ENCODE data around the gene DCLK1. TPM values are rescaled to one million over a fixed set of nuclear protein-coding genes. Genes with fewer than 3 reads are reported as not detected.

Gene DCLK1
- total and polyA plus RNA-seq, 5 donors from 2014 or later, result not detected

- peaks cover 8% of the 10 kb centered on the region for H3K27me3 Mint-ChIP-seq
- no peaks in the 10 kb centered on the region for H3K36me3 ChIP-seq (ENCODE audit: control insufficient read depth, insufficient read depth, low read length)
- ATAC-seq (ENCODE audit: low read depth in 2 of 2), result no peak
- no peaks in the 10 kb centered on the region for H3K36me3 Mint-ChIP-seq
- no peak overlapping the region for H3K4me3 ChIP-seq (ENCODE audit: low read depth, low read length)
- H3K4me3 Mint-ChIP-seq, result no peak overlapping the region
- H3K4me1 Mint-ChIP-seq, result no peaks in the 10 kb centered on the region
- H3K27me3 ChIP-seq (ENCODE audit: control insufficient read depth, insufficient read depth, low read length), result peaks cover 4% of the 10 kb centered on the region
- no peak for DNase-seq
- no peak overlapping the region for H3K27ac ChIP-seq (ENCODE audit: insufficient read depth, low read length, poor library complexity, severe bottlenecking)
- H3K4me1 ChIP-seq (ENCODE audit: control insufficient read depth, insufficient read depth, low read length, poor library complexity, severe bottlenecking), result no peaks in the 10 kb centered on the region
- no peak overlapping the region for H3K27ac Mint-ChIP-seq
- H3K9me3 ChIP-seq (ENCODE audit: control insufficient read depth in 2 of 2, low read length in 2 of 2), result no peaks in the 10 kb centered on the region
- peaks cover 0 to 5% (median 0%) of the 10 kb centered on the region in 7 donors for H3K9me3 Mint-ChIP-seq
Observed at GRCh38 chr13:36130193-36130551, 1.0 kb downstream of the DCLK1 start.

DNA sequence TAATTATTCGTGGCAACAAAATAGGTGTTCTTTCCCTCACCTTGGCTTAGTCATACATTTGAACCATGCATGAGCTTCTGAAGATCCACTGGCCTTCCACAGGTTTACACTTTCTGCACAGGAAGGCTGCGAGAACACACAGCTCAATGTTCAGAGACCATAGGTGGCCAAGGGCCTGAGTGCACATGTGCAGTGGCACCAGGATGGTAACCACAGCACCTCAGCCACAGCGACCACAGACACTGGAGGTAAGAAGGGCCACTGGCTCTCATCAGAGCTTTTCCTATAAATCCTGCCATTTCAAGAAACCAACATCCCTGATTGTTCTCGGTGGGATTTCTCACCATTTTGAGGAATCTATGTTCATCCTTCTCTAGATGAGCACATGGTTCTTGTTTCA, 1.6 kb downstream of the DCLK1 start:
- Mint-ChIP-seq H3K27me3 (peaks cover 8% of the 10 kb centered on the region), H3K4me3 (no peak overlapping the region), H3K36me3 (no peaks in the 10 kb centered on the region), H3K27ac (no peak overlapping the region), H3K4me1 (no peaks in the 10 kb centered on the region), H3K9me3 (peaks cover 0 to 5% (median 0%) of the 10 kb centered on the region in 7 donors)
- Histone ChIP-seq H3K9me3 (ENCODE audit: control insufficient read depth in 2 of 2, low read length in 2 of 2) (no peaks in the 10 kb centered on the region), H3K36me3 (ENCODE audit: control insufficient read depth, insufficient read depth, low read length) (no peaks in the 10 kb centered on the region), H3K27me3 (ENCODE audit: control insufficient read depth, insufficient read depth, low read length) (peaks cover 4% of the 10 kb centered on the region), H3K4me1 (ENCODE audit: control insufficient read depth, insufficient read depth, low read length, poor library complexity, severe bottlenecking) (no peaks in the 10 kb centered on the region), H3K27ac (ENCODE audit: insufficient read depth, low read length, poor library complexity, severe bottlenecking) (no peak overlapping the region), H3K4me3 (ENCODE audit: low read depth, low read length) (no peak overlapping the region)
- no peak for DNase-seq
- no peak for ATAC-seq (ENCODE audit: low read depth in 2 of 2)

DNA sequence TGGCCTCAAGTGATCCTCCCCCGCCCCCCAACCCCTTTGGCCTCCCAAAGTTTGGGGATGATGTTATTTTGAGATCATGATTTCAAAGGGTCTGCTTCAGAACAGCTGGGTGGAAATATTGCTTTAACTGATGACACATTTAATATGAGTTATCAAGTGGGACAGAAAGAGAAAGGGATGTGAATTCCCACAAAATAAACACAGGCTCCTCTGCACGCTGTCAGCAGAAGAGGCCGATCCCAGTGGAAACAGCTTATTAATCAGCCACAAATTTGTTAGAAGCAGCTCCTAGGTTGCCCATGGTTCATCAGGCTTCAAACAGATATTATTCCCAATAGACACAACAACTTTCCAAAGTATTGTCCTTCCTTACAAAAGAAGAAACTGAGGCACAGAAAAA, 4.7 kb downstream of the DCLK1 start:
- H3K36me3 Mint-ChIP-seq, result no peaks in the 10 kb centered on the region
- no peaks in the 10 kb centered on the region for H3K9me3 ChIP-seq (ENCODE audit: control insufficient read depth in 2 of 2, low read length in 2 of 2)
- peaks cover 0 to 2% (median 0%) of the 10 kb centered on the region in 7 donors for H3K9me3 Mint-ChIP-seq
- H3K4me1 ChIP-seq (ENCODE audit: control insufficient read depth, insufficient read depth, low read length, poor library complexity, severe bottlenecking), result no peaks in the 10 kb centered on the region
- DNase-seq (no peak), ATAC-seq (ENCODE audit: low read depth in 2 of 2) (no peak)
- no peaks in the 10 kb centered on the region for H3K4me1 Mint-ChIP-seq
- H3K4me3 Mint-ChIP-seq, result no peak overlapping the region
- no peak overlapping the region for H3K4me3 ChIP-seq (ENCODE audit: low read depth, low read length)
- H3K36me3 ChIP-seq (ENCODE audit: control insufficient read depth, insufficient read depth, low read length), result no peaks in the 10 kb centered on the region
- H3K27me3 ChIP-seq (ENCODE audit: control insufficient read depth, insufficient read depth, low read length), result peaks cover 4% of the 10 kb centered on the region
- H3K27ac ChIP-seq (ENCODE audit: insufficient read depth, low read length, poor library complexity, severe bottlenecking), result no peak overlapping the region
- no peak overlapping the region for H3K27ac Mint-ChIP-seq
- H3K27me3 Mint-ChIP-seq, result peaks cover 4% of the 10 kb centered on the region

DNA sequence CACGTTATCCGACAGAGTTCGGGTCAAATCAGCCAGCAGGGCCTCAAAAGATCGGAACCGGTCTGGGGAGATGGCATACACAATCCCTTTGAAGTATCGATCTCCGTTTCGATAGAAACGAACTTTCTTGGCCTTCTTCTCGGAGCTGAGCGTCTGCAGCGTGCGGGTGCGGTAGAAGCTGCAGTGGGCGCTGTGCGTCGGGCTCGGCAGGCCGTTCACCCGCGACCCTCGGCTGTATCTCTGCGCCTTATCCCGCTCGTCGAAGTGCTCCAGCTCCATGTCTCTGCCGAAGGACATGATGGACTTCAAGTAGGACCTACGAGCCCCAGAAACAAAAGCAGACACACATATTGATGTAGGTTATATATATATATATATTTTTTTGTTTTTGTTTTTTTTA, 5.3 kb downstream of the DCLK1 start:
- DNase-seq (no peak), ATAC-seq (ENCODE audit: low read depth in 2 of 2) (no peak)
- Histone ChIP-seq H3K4me3 (ENCODE audit: low read depth, low read length) (no peak overlapping the region), H3K9me3 (ENCODE audit: control insufficient read depth in 2 of 2, low read length in 2 of 2) (no peaks in the 10 kb centered on the region), H3K27ac (ENCODE audit: insufficient read depth, low read length, poor library complexity, severe bottlenecking) (no peak overlapping the region), H3K4me1 (ENCODE audit: control insufficient read depth, insufficient read depth, low read length, poor library complexity, severe bottlenecking) (no peaks in the 10 kb centered on the region), H3K27me3 (ENCODE audit: control insufficient read depth, insufficient read depth, low read length) (peaks cover 4% of the 10 kb centered on the region), H3K36me3 (ENCODE audit: control insufficient read depth, insufficient read depth, low read length) (no peaks in the 10 kb centered on the region)
- Mint-ChIP-seq H3K27me3 (peaks cover 4% of the 10 kb centered on the region), H3K9me3 (peaks cover 0 to 2% (median 0%) of the 10 kb centered on the region in 7 donors), H3K4me3 (no peak overlapping the region), H3K27ac (peak overlapping the region in 1 of 3 donors; percentile 9), H3K36me3 (no peaks in the 10 kb centered on the region), H3K4me1 (no peaks in the 10 kb centered on the region)

DNA sequence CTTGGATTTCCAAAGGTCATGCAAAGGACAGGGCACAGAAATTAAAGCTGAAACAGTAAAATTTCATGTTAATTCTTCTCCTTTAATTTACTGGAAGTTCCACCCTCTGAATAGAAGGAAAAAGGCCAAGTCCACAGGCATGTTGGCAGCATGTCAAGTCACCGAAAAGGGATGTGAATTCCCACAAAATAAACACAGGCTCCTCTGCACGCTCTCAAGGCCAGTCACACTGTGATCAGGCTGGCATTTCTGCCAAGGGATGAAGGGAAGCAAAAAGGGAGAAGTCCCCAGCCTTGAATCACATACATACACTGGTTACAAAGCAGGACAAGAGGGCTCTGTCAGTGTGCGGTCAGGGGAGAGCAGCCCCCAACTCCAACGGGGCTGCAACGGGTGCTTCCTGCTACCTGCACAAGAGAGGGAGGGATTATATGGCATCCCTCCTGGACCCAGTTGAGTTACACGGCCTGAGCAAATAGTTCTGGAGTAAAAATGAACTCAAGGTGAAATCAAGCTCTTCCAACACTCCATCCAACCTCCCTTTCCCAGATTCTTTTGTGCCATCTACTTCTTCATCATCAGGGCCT, 6.9 kb downstream of the DCLK1 start:
- DNase-seq (no peak), ATAC-seq (ENCODE audit: low read depth in 2 of 2) (no peak)
- H3K36me3 ChIP-seq (ENCODE audit: control insufficient read depth, insufficient read depth, low read length), result no peaks in the 10 kb centered on the region
- H3K27me3 ChIP-seq (ENCODE audit: control insufficient read depth, insufficient read depth, low read length), result no peaks in the 10 kb centered on the region
- H3K4me3 ChIP-seq (ENCODE audit: low read depth, low read length), result no peak overlapping the region
- no peak overlapping the region for H3K27ac ChIP-seq (ENCODE audit: insufficient read depth, low read length, poor library complexity, severe bottlenecking)
- Mint-ChIP-seq H3K36me3 (no peaks in the 10 kb centered on the region), H3K27ac (peak overlapping the region in 1 of 3 donors; percentile 48), H3K9me3 (peaks cover 0 to 3% (median 0%) of the 10 kb centered on the region in 7 donors), H3K27me3 (no peaks in the 10 kb centered on the region), H3K4me1 (no peaks in the 10 kb centered on the region), H3K4me3 (no peak overlapping the region)
- H3K4me1 ChIP-seq (ENCODE audit: control insufficient read depth, insufficient read depth, low read length, poor library complexity, severe bottlenecking), result no peaks in the 10 kb centered on the region
- no peaks in the 10 kb centered on the region for H3K9me3 ChIP-seq (ENCODE audit: control insufficient read depth in 2 of 2, low read length in 2 of 2)

DNA sequence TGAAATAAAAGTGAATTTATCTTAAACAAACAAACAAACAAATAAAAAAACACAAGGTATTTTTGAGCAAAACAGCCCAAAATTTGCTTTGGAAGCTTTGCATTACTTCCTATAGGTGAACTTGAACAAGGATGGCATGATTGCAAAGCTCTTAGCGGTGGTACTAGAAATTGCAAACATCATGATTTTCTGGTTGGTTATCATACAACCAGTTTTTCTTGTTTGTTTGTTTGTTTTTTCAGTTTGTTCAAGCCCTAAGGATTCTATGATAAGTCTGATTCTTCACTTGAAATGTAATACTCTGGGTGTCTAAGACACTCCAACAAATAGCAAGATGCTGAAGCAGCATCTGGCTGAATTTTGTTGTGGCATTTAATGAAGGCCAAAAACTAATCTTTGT, 15.9 kb downstream of the DCLK1 start:
- no peaks in the 10 kb centered on the region for H3K36me3 Mint-ChIP-seq
- H3K4me3 Mint-ChIP-seq, result no peak overlapping the region
- H3K27me3 ChIP-seq (ENCODE audit: control insufficient read depth, insufficient read depth, low read length), result no peaks in the 10 kb centered on the region
- H3K9me3 Mint-ChIP-seq, result peaks cover 0 to 6% (median 2%) of the 10 kb centered on the region in 7 donors
- H3K27ac Mint-ChIP-seq, result no peak overlapping the region
- H3K27me3 Mint-ChIP-seq, result no peaks in the 10 kb centered on the region
- H3K36me3 ChIP-seq (ENCODE audit: control insufficient read depth, insufficient read depth, low read length), result no peaks in the 10 kb centered on the region
- no peak overlapping the region for H3K4me3 ChIP-seq (ENCODE audit: low read depth, low read length)
- H3K4me1 ChIP-seq (ENCODE audit: control insufficient read depth, insufficient read depth, low read length, poor library complexity, severe bottlenecking), result no peaks in the 10 kb centered on the region
- H3K4me1 Mint-ChIP-seq, result no peaks in the 10 kb centered on the region
- no peak for ATAC-seq (ENCODE audit: low read depth in 2 of 2)
- H3K27ac ChIP-seq (ENCODE audit: insufficient read depth, low read length, poor library complexity, severe bottlenecking), result no peak overlapping the region
- DNase-seq, result no peak
- no peaks in the 10 kb centered on the region for H3K9me3 ChIP-seq (ENCODE audit: control insufficient read depth in 2 of 2, low read length in 2 of 2)

- no peak for ATAC-seq (ENCODE audit: low read depth in 2 of 2)
- H3K27ac Mint-ChIP-seq, result no peak overlapping the region
- no peak overlapping the region for H3K4me3 Mint-ChIP-seq
- H3K27me3 ChIP-seq (ENCODE audit: control insufficient read depth, insufficient read depth, low read length), result no peaks in the 10 kb centered on the region
- DNase-seq, result no peak
- H3K9me3 ChIP-seq (ENCODE audit: control insufficient read depth in 2 of 2, low read length in 2 of 2), result no peaks in the 10 kb centered on the region
- no peak overlapping the region for H3K4me3 ChIP-seq (ENCODE audit: low read depth, low read length)
- no peaks in the 10 kb centered on the region for H3K27me3 Mint-ChIP-seq
- H3K4me1 ChIP-seq (ENCODE audit: control insufficient read depth, insufficient read depth, low read length, poor library complexity, severe bottlenecking), result no peaks in the 10 kb centered on the region
- no peaks in the 10 kb centered on the region for H3K36me3 ChIP-seq (ENCODE audit: control insufficient read depth, insufficient read depth, low read length)
- H3K36me3 Mint-ChIP-seq, result no peaks in the 10 kb centered on the region
- H3K4me1 Mint-ChIP-seq, result no peaks in the 10 kb centered on the region
- no peak overlapping the region for H3K27ac ChIP-seq (ENCODE audit: insufficient read depth, low read length, poor library complexity, severe bottlenecking)
- peaks cover 0 to 6% (median 2%) of the 10 kb centered on the region in 7 donors for H3K9me3 Mint-ChIP-seq
Observed at GRCh38 chr13:36114233-36114632, 16.9 kb downstream of the DCLK1 start.

GRCh38 chr13:36108954-36109353, 22.2 kb downstream of the DCLK1 start:
- H3K4me3 ChIP-seq (ENCODE audit: low read depth, low read length), result no peak overlapping the region
- Mint-ChIP-seq H3K4me1 (no peaks in the 10 kb centered on the region), H3K9me3 (peaks cover 0 to 8% (median 5%) of the 10 kb centered on the region in 7 donors), H3K36me3 (no peaks in the 10 kb centered on the region), H3K27ac (no peak overlapping the region), H3K4me3 (no peak overlapping the region), H3K27me3 (no peaks in the 10 kb centered on the region)
- no peaks in the 10 kb centered on the region for H3K4me1 ChIP-seq (ENCODE audit: control insufficient read depth, insufficient read depth, low read length, poor library complexity, severe bottlenecking)
- H3K27ac ChIP-seq (ENCODE audit: insufficient read depth, low read length, poor library complexity, severe bottlenecking), result no peak overlapping the region
- DNase-seq, result no peak
- H3K36me3 ChIP-seq (ENCODE audit: control insufficient read depth, insufficient read depth, low read length), result no peaks in the 10 kb centered on the region
- ATAC-seq (ENCODE audit: low read depth in 2 of 2), result no peak
- H3K9me3 ChIP-seq (ENCODE audit: control insufficient read depth in 2 of 2, low read length in 2 of 2), result no peaks in the 10 kb centered on the region
- H3K27me3 ChIP-seq (ENCODE audit: control insufficient read depth, insufficient read depth, low read length), result no peaks in the 10 kb centered on the region
